IPS-NIHi11 (cell line): ENCODE results near the gene BSPRY.
A peak's percentile ranks its signal among the peaks of the same experiment; 100 is the strongest.
"Not testable (repeated sequence)": the region's sequence is repeated elsewhere in the genome, so short reads cannot be mapped to it uniquely, and the experiment has no call there.

ENCODE experiments used
- DNase-seq: peaks from one replicate; pipeline ENCODE4 v3.0.0; 2012; ENCODE audit warnings: mixed read lengths, low spot score

Gene BSPRY

DNA sequence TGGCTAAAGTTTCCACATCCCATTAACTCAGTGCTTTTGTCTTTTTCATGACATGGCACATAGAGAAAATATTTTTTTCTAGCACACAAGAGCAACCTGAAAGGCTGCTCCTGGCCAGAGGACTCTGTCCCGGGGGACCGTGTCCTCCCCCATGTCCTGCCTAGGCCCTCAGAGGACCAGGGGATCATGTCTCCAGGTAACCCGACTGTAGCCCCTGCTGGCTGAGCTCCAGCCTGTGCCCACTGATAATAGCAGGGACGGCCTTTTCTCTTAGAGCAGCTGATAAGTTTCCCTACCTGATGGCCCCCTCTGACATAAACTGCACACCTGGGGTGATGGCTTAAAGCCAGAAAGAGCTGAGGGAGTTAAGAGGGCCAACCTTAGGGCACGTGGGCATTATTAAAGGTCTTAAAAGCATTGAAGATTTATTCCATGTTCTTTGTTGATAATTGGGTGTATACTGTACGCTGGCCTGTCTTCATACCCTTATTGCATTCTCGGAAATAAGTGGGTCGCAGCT lies 21.5 kb downstream of the BSPRY start:
- no peak for DNase-seq

DNA sequence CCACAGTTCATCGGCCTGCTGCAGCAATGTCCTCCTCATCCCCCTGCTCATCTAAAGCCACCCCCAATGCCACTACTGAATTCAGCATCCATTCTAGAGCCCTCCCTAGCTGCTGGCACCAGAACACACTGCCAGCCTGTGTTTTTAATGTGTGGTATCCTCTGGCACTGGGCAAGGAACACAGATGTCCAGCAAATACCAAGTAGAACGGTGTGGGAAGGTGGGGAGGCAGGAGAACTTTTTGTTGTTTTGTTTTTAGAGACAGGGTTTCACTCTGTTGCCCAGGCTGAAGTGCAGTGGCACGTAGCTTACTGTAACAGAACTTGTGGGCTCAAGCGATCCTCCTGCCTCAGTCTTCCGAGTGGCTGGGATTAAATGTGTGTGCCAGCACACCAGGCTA lies 22.7 kb downstream of the BSPRY start:
- no peak for DNase-seq

GRCh38 chr9:113373256-113373655 lies 23.9 kb downstream of the BSPRY start:
- no peak for DNase-seq

- DNase-seq: no peak
Observed at GRCh38 chr9:113373676-113374392, 24.5 kb downstream of the BSPRY start.

- no peak for DNase-seq
Observed at GRCh38 chr9:113375057-113376023, 26.0 kb downstream of the BSPRY start.

- peak; percentile 96 for DNase-seq
Observed at GRCh38 chr9:113376634-113377567, 27.6 kb downstream of the BSPRY start, which contains the start of gene HDHD3. Gene HDHD3, minus strand, starts transcription at chr9:113376986. Its CDS starts 2,632 bp downstream, at chr9:113374354.

DNA sequence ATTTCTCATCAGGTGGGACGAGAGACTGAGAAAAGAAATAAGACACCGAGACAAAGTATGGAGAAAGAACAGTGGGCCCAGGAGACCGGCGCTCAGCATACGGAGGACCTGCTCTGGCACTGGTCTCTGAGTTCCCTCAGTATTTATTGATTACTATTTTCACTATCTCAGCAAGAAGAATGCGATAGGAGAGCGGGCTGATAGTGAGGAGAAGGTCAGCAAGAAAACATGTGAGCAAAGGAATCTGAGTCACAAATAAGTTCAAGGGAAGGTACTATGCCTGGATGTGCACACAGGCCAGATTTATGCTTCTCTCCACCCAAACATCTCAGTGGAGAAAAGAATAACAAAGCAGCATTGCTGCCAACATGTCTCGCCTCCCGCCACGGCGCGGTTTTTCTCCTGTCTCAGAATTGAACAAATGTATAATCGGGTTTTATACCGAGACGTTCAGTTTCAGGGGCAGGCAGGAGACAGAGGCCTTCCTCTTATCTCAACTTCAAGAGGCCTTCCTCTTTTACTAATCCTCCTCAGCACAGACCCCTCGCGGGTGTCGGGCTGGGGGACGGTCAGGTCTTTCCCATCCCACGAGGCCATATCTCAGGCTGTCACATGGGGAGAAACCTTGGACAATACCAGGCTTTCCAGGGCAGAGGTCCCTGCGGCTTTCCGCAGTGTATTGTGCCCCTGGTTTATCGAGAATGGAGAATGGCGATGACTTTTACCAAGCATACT lies 29.9 kb downstream of the BSPRY start:
- DNase-seq: not testable (repeated sequence)

DNA sequence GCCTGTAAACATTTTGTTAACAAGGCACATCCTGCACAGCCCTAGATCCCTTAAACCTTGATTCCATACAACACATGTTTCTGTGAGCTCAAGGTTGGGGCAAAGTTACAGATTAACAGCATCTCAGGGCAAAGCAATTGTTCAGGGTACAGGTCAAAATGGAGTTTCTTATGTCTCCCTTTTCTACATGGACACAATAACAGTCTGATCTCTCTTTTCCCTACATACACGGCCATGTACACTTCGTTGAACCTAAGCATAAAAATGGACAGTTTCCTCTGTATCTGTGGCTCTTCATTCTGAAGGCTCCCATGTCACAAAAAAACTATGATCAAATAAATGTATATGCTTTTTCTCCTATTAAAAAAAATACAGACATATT lies 30.5 kb downstream of the BSPRY start:
- not testable (repeated sequence) for DNase-seq

- no peak for DNase-seq
Observed at GRCh38 chr9:113380869-113381378, 31.6 kb downstream of the BSPRY start.

- not testable (repeated sequence) for DNase-seq
Observed at GRCh38 chr9:113381441-113381840, 32.1 kb downstream of the BSPRY start.

DNA sequence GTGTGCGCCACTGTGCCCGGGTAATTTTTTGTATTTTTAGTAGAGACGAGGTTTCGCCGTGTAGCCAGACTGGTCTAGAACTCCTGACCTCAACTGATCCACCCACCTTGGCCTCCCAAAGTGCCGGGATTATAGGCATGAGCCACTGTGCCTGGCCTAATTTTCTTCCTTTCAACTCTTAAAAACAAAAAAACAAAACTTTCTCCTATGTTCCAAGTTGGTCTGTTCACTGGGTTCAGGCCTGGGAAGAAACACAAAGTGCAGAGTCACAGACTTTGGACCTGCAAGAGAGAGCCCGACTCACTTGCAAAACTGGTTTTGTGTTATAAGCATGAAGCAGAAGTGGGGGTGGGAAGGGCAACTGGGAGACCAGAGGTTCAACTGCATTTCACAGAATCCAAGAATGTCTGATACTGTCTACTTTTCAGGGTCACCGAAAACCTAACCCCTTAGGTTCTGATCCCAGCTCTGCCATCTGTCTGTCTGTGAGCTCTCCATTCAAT lies 32.6 kb downstream of the BSPRY start:
- no peak for DNase-seq

GRCh38 chr9:113386571-113387393 lies 37.4 kb downstream of the BSPRY start:
- DNase-seq: no peak

DNA sequence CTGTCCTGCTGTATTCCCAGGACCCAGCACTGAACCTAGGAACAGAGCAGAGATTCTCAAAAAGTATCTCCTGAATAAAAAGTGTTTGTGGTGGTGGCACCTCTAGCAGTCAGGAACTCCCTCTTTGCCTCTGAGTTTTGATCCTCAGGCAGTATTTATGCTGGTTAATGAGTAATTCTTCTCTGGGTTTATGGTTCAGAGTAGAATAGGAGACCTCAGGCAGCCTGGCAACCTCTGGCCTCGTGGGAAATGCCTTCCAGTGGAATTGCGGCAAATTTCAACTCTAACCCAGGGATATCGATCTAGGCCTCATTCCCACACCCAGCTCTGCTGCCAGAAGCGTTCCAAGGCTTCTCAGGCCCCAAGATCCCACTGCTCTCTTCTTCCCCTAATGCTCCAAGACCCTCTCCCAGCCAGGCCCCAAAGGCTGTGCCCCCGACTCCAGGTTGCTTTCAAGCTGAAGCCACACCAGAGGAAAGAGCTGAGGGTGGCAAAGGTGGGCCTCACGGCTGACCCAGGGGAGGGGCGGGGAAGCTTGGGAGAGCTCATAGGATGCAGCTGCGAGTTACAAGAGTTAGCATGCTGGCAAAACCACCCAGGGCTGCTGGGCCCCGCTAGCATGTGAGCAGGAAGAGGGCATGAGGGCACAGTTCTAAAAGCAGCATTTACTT lies 38.4 kb downstream of the BSPRY start:
- no peak for DNase-seq

DNA sequence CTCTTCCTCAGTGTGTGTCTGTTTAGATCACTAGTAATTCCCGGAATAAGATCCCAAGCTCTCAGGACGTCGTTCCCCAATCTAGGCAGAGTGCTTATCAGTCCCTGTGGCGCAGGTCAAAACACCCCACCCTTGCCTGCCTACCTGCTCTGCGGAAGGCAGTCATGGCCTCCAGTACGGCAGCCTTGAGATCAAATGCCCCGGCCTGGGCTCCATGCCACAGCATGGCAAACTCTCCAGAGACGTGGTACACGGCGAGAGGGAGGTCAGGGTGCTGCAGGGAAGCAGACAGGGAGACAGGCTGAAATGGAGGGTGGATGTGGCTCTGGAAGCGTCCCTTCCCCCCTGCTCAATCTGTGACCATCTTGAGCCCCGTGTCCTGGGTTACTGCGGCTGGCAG lies 39.5 kb downstream of the BSPRY start:
- no peak for DNase-seq

DNA sequence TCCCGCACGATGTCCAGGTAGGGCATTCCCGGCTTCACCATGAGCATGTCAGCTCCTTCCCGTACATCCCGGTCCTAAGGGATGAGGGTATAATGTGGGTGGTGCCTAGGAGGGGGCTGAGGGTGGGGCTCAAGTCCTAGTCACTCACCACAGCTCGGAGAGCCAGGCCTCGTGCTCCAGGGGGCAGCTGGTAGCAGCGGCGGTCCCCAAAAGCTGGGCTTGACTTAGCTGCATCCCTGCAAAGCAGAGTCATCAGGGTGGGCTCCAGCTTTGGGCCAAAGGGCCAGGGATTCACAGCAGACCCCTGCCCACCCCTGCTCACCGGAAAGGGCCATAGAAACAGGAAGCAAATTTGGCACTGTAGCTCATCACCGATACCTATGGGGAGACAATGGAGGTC lies 40.1 kb downstream of the BSPRY start:
- DNase-seq: no peak

- no peak for DNase-seq
Observed at GRCh38 chr9:113390192-113390960, 41.0 kb downstream of the BSPRY start.

GRCh38 chr9:113391917-113392316 lies 42.6 kb downstream of the BSPRY start:
- DNase-seq: no peak

- no peak for DNase-seq
Observed at GRCh38 chr9:113393281-113393680, 43.9 kb downstream of the BSPRY start.
